ENCODE data around the gene IGFBP7. TPM values are rescaled to one million over a fixed set of nuclear protein-coding genes. Genes with fewer than 3 reads are reported as not detected.
"Not testable (repeated sequence)": the region's sequence is repeated elsewhere in the genome, so short reads cannot be mapped to it uniquely, and the experiment has no call there.

The IGFBP7 gene
- total RNA-seq, 1 donor from 2014 or later, result 6,655 TPM

GRCh38 chr4:57064811-57065711 lies 45.1 kb downstream of the IGFBP7 start:
- peak overlapping the region; percentile 90 to 93 for H3K27ac ChIP-seq
- TF ChIP-seq, protein P1, sequence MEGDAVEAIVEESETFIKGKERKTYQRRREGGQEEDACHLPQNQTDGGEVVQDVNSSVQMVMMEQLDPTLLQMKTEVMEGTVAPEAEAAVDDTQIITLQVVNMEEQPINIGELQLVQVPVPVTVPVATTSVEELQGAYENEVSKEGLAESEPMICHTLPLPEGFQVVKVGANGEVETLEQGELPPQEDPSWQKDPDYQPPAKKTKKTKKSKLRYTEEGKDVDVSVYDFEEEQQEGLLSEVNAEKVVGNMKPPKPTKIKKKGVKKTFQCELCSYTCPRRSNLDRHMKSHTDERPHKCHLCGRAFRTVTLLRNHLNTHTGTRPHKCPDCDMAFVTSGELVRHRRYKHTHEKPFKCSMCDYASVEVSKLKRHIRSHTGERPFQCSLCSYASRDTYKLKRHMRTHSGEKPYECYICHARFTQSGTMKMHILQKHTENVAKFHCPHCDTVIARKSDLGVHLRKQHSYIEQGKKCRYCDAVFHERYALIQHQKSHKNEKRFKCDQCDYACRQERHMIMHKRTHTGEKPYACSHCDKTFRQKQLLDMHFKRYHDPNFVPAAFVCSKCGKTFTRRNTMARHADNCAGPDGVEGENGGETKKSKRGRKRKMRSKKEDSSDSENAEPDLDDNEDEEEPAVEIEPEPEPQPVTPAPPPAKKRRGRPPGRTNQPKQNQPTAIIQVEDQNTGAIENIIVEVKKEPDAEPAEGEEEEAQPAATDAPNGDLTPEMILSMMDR (IDR thresholded peaks at IDR 0.05), result no peak
- H3K9me3 ChIP-seq, result no peaks in the 10 kb centered on the region
- H3K36me3 ChIP-seq, result peaks cover 0 to 6% of the 10 kb centered on the region in 2 donors
- DNase-seq (ENCODE audit: low spot score in 2 of 2), result peak in 1 of 2 donors; percentile 78
- intact Hi-C loops (cut with DNase I), result no loop called here
- peaks cover 14 to 79% of the 10 kb centered on the region in 2 donors for H3K4me1 ChIP-seq
- peak overlapping the region; percentile 6 to 19 for H3K4me3 ChIP-seq
- no peaks in the 10 kb centered on the region for H3K27me3 ChIP-seq

DNA sequence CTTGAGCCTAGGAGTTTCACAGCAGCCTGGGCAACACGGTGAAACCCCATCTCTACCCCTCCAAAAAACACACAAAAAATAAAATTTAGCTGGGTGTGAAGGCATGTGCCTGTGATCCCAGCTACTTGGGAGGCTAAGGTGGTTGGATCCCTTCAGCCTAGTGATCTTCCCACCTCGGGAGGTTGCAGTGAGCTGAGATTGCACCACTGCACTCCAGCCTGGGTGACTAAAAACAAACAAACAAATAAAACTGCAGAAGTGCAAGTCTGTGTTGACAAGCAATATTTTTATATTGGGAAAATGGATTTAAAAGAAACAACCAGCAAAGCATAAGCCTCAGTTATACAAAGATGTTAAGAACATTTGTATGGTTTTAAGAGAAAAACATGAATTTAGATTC lies 46.1 kb downstream of the IGFBP7 start:
- DNase-seq (ENCODE audit: low spot score in 2 of 2), result no peak
- H3K27me3 ChIP-seq, result no peaks in the 10 kb centered on the region
- no peaks in the 10 kb centered on the region for H3K9me3 ChIP-seq
- H3K36me3 ChIP-seq, result peaks cover 0 to 6% of the 10 kb centered on the region in 2 donors
- TF ChIP-seq, protein P1 (IDR thresholded peaks at IDR 0.05), result no peak
- intact Hi-C loops (cut with DNase I), result no loop called here
- H3K4me1 ChIP-seq, result peaks cover 11 to 81% of the 10 kb centered on the region in 2 donors
- peak overlapping the region; percentile 90 to 93 for H3K27ac ChIP-seq
- no peak overlapping the region for H3K4me3 ChIP-seq

DNA sequence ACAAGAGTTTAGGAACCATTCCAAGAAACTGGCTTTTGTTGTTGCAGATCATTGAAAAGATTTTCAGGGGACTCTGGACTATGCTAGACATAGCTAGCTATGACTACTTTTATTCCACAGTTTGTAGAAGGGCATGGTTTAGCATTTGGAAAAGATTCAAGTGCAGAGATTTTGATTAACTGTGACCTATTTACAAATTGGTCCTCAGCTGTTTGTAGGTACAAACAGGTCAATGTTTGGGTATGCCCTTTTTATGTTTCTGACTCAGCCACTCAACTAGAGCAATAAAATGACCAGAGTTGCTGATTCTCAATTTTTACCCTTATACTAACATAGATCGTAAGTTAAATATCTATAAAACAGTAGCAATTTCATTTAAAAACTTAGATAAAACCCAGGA lies 46.7 kb downstream of the IGFBP7 start:
- intact Hi-C loops (cut with DNase I), result no loop called here
- Histone ChIP-seq H3K4me1 (peaks cover 9 to 75% of the 10 kb centered on the region in 2 donors), H3K36me3 (peaks cover 0 to 6% of the 10 kb centered on the region in 2 donors), H3K4me3 (peak overlapping the region in 1 of 2 donors; percentile 14), H3K9me3 (no peaks in the 10 kb centered on the region), H3K27ac (peak overlapping the region; percentile 90 to 93), H3K27me3 (no peaks in the 10 kb centered on the region)
- TF ChIP-seq, protein P1 (IDR thresholded peaks at IDR 0.05), result no peak
- DNase-seq (ENCODE audit: low spot score in 2 of 2), result no peak

- no peaks in the 10 kb centered on the region for H3K27me3 ChIP-seq
- no peaks in the 10 kb centered on the region for H3K9me3 ChIP-seq
- H3K4me1 ChIP-seq, result peaks cover 24 to 80% of the 10 kb centered on the region in 2 donors
- intact Hi-C loops (cut with DNase I), result no loop called here
- peak overlapping the region in 1 of 2 donors; percentile 11 for H3K4me3 ChIP-seq
- no peak for DNase-seq (ENCODE audit: low spot score in 2 of 2)
- TF ChIP-seq, protein P1 (IDR thresholded peaks at IDR 0.05), result no peak
- peaks cover 0 to 3% of the 10 kb centered on the region in 2 donors for H3K36me3 ChIP-seq
- H3K27ac ChIP-seq, result peak overlapping the region; percentile 90 to 93
These were observed 48.8 kb downstream of the IGFBP7 start for GRCh38 chr4:57061395-57061794.

DNA sequence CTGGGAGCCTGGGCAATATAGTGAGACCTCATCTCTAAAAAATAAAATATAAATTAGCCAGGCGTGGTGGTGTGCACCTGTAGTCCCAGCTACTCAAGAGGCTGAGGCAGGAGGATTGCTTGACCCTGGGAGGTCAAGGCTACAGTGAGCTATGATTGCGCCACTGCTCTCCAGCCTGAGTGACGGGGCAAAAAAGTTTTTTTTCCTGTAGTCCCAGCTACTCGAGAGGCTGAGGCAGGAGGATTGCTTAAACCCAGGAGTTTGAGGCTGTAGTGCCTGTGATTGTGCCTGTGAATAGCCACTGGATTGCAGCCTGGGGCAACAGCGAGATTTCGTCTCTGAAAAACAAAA lies 49.5 kb downstream of the IGFBP7 start:
- H3K4me1 ChIP-seq, result peaks cover 26 to 80% of the 10 kb centered on the region in 2 donors
- DNase-seq (ENCODE audit: low spot score in 2 of 2); H3K9me3 ChIP-seq; H3K36me3 ChIP-seq; H3K27me3 ChIP-seq; intact Hi-C loops (cut with DNase I): not testable (repeated sequence)
- peak overlapping the region in 1 of 2 donors; percentile 5 for H3K4me3 ChIP-seq
- H3K27ac ChIP-seq, result peak overlapping the region; percentile 90 to 93
